T-helper 2 cell (primary cell): Measurements from ENCODE around the gene CACNB2.
"Not testable (repeated sequence)": the region's sequence is repeated elsewhere in the genome, so short reads cannot be mapped to it uniquely, and the experiment has no call there.

ENCODE experiments used
- DNase-seq, 5 experiments: peaks; one replicate each; pipeline versions ENCODE4 v3.0.0 to v3.0.0-alpha.2; 2012 to 2022

The CACNB2 gene

DNA sequence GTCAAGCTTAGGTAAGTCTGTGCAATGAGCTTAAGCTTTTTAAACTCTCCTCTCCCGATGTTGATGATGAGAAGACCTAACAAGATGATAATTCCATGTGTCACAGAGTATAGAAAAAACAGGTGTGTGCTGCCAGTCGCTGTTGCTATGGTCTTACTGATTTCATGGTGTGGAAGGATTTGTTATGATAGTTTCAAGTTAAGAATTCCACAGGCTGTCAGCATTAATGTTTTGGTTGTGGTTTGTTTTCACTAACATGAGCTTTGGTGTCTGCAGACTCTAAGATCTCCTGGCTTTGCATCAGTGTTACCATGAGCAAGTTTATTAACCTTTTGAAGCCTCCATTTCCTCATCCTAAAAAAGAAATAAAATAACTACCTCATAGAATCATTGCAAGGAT lies 387.5 kb downstream of the CACNB2 start:
- no peak for DNase-seq

DNA sequence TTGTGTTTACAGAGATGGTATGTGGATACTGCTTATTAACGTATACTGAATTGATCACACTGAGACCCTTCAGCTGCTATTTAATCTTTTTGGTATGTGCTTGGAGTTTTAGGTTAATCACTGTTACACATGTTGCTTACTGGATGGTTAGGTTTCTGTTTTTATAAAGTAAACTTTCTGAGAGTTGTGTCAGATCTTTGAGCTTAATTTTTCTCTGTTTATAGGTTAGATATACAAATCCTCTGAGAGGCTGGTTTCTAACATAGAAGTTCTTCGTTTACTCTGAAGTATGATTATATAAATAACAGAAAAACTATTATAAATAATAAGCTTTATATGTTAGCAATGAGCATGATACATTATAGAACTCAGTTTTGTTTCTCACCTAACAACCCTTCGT lies 388.1 kb downstream of the CACNB2 start:
- DNase-seq = no peak

DNA sequence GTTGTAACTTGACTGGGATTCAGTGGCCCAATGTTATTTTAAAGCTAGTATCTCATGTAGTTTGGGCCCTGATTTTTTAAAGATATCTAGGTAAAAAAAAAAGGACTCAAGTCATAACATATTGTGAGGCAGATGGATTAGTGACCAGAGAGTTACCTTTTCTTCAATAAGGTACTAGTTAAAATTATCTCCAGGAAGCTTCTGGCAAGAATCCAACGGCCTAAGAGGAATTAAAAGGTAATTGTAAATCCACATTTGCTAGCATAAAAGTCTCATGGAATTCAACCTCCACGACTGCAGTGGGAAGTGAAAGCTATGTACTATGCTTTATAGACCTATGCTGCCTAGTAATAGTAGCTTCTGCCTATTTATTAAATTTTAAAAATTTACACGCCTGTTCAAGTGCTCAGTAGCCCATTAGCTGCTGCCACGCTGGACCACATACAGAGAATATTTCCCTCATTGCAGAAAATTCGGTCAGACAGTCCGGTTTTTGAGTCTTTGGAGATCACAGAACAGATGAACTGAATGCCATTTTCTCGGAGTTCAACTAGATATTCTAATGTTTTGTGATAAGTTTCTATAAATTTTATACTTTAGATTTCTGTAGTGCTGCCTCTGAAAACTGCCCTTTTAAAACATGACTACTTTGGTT lies 392.8 kb downstream of the CACNB2 start:
- DNase-seq = no peak

DNA sequence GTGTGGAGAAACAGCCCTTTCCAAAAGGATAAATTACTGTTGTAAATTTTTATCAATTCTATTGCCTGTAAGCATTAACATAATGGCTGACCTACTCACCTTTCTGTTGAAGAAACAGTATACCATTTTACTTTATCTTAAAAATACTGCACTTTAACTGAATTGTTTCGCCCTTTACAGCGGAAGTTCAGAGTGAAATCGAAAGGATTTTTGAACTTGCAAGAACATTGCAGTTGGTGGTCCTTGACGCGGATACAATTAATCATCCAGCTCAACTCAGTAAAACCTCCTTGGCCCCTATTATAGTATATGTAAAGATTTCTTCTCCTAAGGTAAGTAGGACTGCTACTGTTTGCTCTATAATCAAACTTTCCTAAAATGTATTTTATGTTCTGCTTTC lies 393.7 kb downstream of the CACNB2 start:
- no peak for DNase-seq

DNA sequence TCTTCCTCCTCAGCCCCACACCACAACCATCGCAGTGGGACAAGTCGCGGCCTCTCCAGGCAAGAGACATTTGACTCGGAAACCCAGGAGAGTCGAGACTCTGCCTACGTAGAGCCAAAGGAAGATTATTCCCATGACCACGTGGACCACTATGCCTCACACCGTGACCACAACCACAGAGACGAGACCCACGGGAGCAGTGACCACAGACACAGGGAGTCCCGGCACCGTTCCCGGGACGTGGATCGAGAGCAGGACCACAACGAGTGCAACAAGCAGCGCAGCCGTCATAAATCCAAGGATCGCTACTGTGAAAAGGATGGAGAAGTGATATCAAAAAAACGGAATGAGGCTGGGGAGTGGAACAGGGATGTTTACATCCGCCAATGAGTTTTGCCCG lies 399.1 kb downstream of the CACNB2 start:
- DNase-seq = no peak

DNA sequence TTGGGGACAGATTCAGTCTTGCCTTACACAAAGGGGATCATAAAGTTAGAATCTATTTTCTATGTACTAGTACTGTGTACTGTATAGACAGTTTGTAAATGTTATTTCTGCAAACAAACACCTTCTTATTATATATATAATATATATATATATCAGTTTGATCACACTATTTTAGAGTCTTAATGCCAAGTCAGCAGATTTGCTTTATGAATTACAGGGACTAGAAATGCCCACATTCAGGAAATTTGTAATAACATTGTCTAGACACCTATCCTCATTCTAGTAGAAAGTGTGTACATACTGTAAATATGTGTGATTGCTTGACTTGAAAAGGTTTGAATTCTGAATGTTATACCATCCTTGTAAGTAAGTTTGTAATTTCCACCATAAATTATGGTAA lies 400.0 kb downstream of the CACNB2 start:
- DNase-seq = no peak

DNA sequence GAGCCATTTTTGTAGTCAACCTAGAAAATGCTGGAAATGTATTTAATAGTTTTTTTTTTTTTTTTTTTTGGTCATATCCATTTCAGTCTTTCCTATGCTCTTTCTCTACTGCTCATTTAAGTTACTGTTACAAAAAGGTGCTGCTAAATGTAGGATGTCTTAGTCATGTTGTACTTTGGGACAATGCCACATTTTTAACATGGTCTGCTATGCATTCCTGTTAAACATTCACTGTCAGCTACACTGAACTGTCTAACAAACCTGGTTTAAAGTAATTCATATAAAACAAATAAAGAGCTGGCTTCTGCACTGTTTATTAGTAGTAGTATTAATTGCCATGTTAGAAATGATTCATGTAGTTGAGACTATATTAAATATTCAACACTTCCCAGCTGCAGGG lies 402.6 kb downstream of the CACNB2 start:
- DNase-seq = no peak

DNA sequence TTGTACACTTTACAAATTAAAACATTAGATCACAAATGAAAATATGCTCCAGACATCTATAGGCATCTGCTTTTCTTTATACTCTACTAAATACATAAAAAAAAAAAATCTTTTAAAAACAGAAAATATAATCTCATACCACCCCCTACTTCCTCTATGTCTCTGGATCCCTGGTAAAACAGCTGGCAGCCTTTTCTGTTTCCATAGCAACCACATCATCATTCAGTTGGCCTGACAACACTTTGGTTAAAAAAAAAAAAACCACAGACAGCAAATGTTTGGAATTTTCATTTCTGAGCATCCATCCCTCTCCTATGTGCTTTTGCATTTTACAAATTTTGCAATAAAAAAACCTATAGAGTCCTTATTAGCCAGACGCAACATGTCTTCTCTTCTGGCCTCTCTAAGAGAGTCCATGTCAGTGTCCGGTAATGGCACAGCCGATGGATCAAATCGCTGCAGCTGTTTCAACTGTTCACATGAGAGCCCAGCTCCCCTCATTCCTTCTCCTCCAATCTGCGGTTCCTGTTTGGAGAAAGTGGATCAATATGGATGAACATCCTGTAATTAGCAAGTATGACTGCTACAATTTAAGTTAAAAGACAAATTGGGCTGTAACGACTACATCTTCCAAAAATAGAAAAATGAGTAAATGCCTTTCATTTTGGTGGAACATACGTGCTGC lies 405.5 kb downstream of the CACNB2 start:
- DNase-seq = peak in 1 of 5 experiments; percentile 11

DNA sequence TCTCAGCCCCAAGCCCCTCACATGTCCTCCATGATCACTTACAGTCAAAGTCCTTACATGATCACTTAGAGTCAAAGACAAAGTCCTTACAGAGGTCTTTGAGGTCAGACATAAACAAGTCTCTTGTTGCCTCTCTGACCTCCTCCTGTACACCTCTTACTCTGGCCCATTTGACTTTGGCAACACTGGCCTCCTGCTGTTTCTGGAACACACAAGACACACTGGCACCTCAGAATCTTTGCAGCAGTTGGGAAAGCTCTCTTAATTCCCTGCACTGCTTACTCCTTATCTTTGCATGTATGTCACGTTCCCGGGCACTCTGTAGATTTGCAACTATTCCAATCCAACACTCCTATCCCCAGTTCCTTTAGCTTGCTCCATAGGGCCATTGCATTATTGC lies 408.9 kb downstream of the CACNB2 start:
- no peak for DNase-seq

DNA sequence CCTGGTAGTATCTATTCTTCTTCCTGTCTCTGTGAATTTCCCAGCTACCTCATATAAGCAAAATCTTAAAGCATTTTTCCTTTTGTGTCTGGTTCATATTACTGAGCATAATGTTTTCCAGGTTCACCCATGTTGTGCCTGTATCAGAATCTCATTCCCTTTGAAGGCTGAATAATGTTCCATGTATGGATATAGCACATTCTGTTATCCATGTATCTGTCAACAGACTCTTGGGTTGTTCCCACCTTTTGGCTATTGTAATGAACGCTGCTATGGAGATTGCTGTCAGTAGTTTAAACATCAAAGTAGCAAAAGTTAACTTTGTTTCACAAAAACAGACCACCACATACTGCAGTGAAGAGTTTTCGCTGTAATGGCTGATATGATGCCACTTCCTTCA lies 411.2 kb downstream of the CACNB2 start:
- no peak for DNase-seq

DNA sequence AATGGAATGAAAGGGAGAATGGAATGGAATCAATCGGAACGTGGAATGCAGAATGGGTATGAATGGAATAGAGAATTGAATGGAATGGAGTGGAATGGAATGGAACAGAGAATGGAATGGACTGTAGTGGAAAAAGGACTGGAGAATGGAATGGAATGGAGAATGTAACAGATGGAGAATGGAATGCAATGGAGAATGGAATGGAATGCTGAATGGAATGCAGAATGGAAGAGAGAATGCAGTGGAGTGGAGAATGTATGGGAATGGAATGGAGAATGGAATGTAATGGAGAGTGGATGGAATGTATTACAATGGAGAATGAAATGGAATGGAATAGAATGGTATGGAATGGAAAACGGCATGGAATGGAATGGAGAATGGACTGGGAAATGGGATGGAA lies 414.3 kb downstream of the CACNB2 start:
- DNase-seq = no peak

DNA sequence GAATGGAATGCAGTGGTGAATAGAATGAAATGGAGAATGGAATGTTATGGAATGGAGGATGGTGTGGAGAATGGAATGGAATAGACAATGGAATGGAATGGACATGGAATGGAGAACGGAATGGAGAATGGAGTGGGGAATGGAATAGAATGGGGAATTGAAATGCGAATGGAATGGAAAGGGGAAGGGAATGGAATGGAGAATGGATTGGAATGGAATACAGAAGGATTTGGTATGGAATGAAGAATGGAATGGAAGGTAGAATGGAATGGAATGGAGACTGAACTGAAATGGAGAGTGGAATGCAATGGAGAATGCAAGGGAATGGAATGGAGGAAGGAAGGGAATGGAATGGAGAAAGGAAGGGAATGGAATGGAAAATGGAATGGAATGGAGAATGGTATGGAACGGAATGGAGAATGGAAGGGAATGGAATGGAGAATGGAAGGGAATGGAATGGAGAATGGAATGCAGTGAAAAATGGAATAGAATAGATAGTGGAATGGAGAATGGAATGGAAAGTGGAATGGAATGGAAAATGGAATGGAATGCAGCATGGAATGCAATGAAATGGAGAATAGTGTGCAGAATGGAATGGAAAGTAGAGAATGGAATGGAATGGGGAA lies 416.4 kb downstream of the CACNB2 start:
- no peak for DNase-seq

DNA sequence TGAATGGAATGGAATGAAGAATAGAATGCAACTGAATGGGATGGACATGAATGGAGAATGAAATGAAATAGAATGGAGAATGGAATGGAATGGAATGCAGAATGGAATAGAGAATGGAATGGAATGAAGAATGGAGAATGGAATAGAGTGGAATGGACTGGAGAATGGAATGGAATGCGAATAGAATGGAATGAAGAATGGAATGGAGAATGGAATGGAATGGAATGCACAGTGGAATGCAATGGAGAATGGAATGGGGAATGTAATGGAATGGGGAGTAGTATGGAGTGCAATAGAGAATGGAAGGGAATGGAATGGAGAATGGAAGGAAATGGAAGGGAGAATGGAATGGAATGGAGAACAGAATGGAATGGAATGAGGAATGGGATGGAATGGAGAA lies 417.7 kb downstream of the CACNB2 start:
- DNase-seq = no peak

DNA sequence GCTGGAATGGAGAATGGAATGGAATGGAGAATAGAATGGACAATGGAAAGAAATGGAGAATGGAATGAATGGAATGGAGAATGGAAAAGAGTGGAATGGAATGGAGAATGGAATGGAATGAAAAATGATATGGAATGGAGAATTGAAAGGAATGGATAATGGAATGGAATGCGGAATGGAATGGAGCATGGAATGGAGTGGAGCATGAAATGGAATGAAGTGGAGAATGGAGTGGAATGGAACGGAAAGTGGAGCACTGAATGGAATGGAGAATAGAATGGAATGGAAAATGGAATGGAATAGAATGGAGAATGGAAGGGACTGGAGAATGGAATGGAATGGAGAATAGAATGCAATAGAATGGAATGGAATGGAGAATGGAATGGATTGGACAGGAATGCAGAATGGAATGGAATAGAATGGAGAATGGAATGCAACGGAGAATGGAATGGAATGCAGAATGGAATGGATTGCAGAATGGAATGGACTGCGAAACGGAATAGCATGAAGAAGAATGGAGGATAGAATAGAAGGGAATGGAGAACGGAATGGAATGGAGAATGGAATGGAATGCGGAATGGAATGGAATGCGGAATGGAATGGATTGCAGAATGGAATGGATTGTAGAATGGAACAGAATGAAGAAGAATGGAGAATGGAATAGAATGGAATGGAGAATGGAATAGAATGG lies 421.8 kb downstream of the CACNB2 start:
- no peak for DNase-seq

DNA sequence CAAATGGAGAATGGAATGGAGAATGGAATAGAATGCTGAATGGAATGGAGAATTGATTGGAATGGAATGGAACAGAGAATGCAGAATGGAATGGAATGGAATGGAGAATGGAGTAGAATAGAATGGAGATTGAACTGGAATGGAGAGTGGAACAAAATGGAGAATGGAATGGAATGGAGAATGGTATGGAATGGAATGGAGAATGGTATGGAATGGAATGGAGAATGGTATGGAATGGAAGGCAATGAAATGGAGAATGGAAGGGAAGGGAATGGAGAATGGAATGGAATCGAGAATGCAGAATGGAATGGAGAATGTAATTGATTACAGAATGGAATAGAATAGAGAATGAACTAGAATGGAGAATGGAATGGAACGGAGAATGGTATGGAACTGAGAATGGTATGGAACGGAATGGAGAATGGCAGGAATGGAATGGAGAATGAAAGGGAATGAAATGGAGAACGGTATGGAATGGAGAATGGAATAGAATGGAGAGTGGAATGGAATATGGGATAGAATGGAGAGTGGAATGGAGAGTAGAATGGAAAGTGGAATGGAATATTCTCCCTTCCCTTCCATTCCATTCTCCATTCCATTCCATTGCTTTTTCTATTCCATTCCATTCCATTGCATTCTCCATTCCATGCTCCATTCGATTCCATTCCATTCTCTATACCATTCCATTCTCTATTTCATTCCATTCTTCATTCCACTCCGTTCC lies 422.9 kb downstream of the CACNB2 start:
- DNase-seq = no peak

DNA sequence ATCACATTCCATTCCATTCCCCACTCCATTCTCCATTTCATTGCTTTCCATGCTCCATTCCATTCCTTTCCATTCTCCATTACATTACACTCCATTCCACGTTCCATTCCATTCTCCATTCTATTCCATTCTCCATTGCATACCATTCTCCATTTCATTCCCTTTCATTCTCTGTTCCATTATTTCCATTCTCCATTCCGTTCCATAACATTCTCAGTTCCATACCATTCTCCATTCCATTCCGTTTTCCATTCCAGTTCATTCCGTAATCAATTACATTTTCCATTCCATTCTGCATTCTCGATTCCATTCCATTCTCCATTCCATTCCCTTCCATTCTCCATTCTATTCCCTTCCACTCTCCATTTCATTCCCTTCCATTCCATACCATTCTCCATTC lies 424.8 kb downstream of the CACNB2 start:
- no peak for DNase-seq

DNA sequence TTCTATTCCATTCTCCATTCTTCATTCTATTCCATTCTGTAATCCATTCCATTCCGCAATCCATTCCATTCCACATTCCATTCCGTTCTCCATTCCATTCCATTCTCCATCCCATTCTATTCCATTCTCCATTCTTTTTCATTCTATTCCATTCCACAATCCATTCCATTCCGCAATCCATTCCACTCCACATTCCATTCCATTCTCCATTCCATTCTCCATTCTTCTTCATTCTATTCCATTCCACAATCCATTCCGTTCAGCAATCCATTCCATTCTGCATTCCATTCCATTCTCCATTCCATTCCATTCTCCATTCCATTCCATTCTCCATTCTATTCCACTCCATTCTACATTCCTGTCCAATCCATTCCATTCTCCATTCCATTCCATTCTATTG lies 426.0 kb downstream of the CACNB2 start:
- no peak for DNase-seq

DNA sequence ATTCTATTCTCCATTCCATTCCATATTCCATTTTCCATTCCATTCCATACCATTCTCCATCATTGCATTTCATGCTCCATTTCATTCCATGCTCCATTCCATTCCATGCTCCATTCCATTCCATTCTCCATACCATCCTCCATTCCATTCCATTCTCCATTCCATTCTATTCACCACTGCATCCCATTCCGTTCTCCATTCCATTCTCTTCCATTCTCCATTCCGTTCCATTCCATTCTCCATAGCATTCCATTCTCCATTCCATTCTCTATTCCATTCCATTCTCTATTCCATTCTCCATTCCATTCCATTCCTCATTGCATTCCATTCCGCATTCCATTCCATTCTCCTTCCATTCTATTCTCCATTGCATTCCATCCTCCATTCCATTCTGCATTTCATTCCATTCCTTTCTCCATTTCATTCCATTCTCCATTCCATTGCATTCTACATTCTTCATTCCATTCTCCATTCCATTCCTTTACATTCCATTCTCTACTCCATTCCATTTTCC lies 427.2 kb downstream of the CACNB2 start:
- no peak for DNase-seq

DNA sequence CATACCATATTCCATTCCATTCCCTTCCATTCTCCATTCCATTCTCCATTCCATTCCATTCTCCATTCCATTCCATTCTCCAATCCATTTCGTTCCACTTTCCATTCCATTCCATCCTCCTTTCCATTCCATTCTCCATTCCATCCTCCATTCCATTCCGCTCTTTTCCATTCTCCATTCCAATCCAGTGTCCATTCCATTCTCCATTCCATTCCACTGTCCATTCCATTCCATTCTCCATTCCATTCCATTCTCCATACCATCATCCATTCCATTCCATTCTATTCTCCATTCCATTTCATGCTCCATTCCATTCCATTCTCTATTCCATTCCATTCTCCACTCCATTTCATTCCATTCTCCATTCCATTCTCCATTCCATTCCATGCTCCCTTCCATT lies 430.2 kb downstream of the CACNB2 start:
- DNase-seq = not testable (repeated sequence)

DNA sequence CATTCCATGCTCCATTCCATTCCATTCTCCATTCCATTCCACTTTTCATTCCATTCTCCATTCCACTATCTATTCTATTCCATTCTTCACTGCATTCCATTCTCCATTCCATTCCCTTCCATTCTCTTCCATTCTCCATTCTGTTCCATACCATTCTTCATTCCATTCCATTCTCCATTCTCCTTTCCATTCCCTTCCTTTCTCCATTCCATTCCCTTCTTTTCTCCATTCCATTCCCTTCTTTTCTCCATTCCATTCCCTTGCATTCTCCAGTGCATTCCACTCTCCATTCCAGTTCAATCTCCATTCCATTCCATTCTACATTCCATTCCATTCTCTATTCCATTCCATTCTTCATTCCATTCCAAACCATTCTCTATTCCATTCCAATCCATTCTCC lies 430.9 kb downstream of the CACNB2 start:
- no peak for DNase-seq

DNA sequence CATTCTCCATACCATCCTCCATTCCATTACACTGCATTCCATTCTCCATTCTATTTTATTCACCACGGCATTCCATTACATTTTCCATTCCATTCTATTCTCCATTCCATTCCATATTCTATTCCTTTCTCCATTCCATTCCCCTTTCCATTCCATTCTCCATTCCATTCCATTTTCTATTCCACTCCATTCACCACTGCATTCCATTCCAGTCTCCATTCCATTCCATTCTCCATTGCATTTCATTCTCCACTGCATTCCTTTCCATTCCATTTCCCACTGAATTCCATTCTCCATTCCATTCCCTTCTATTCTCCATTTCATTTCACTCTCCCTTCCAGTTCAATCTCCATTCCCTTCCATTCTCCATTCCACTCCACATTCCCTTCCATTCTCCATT lies 431.6 kb downstream of the CACNB2 start:
- DNase-seq = no peak

DNA sequence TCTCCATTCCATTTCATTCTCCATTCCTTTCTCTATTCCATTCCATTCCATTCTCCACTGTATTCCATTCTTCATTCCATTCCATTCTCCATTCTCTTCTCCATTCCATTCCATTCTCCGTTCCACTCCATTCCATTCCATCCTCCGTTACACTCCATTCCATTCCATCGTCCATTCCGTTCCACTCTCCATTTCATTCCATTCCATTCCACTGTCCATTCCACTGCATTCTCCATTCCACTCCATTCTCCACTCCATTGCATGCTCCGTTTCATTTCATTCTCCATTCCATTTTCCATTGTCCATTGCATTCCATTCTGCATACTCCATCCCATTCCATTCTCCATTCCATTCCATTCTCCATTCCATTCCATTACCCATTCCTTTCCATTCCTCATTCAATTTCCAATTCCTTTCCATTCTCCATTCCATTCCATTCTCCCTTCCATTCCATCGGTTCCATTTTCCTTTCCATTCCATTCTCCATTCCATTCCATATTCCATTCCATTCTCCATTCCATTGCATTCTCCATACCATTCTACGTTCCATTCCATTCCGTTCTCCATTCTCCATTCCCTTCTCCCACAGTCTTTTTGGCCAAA lies 432.8 kb downstream of the CACNB2 start:
- DNase-seq = no peak
